GM06990 (cell line): ENCODE measurements around the gene CASK.

ENCODE experiments used
- DNase-seq: peaks from one replicate; pipeline ENCODE4 v3.0.0-alpha.2; 2011; ENCODE audit not compliant: insufficient read length; ENCODE audit errors: extremely low read depth
- H3K27me3 ChIP-seq: replicated peaks from 2 replicates; pipeline ENCODE4 v1.6.0; 2011; ENCODE audit warnings: low read length; ENCODE audit not compliant: control insufficient read depth, insufficient read depth
- H3K36me3 ChIP-seq: 2 replicates; pipeline ENCODE4 v1.5.1; 2011; ENCODE audit warnings: low read length; ENCODE audit not compliant: control insufficient read depth, insufficient read depth
- H3K4me3 ChIP-seq: replicated peaks from 2 replicates; pipeline ENCODE4 v1.5.1; 2011; ENCODE audit warnings: low read depth, mild to moderate bottlenecking, control low read depth, low read length
- CTCF ChIP-seq: IDR thresholded peaks from 2 replicates; pipeline ENCODE4 v1.5.1; 2011; ENCODE audit warnings: low read length, control low read depth, mild to moderate bottlenecking, inconsistent platforms; ENCODE audit not compliant: insufficient read depth, poor library complexity, severe bottlenecking

The CASK gene

GRCh38 chrX:41474726-41475100, 448.6 kb downstream of the CASK start:
- no peaks in the 10 kb centered on the region for H3K27me3 ChIP-seq
- no peak overlapping the region for H3K4me3 ChIP-seq
- DNase-seq, result no peak
- no peaks in the 10 kb centered on the region for H3K36me3 ChIP-seq
- no peak for TF ChIP-seq CTCF

- Histone ChIP-seq H3K27me3 (no peaks in the 10 kb centered on the region), H3K4me3 (no peak overlapping the region), H3K36me3 (no peaks in the 10 kb centered on the region)
- TF ChIP-seq CTCF, result no peak
- DNase-seq, result no peak
Measured at GRCh38 chrX:41473936-41474725, 449.2 kb downstream of the CASK start.

GRCh38 chrX:41472231-41472815, 451.0 kb downstream of the CASK start:
- no peak for DNase-seq
- H3K27me3 ChIP-seq, result no peaks in the 10 kb centered on the region
- TF ChIP-seq CTCF, result no peak
- H3K36me3 ChIP-seq, result no peaks in the 10 kb centered on the region
- no peak overlapping the region for H3K4me3 ChIP-seq

- TF ChIP-seq CTCF, result no peak
- Histone ChIP-seq H3K4me3 (no peak overlapping the region), H3K27me3 (no peaks in the 10 kb centered on the region), H3K36me3 (no peaks in the 10 kb centered on the region)
- no peak for DNase-seq
Measured at GRCh38 chrX:41471786-41472185, 451.6 kb downstream of the CASK start.

GRCh38 chrX:41470706-41471105, 452.6 kb downstream of the CASK start:
- no peaks in the 10 kb centered on the region for H3K36me3 ChIP-seq
- DNase-seq, result no peak

More at GRCh38 chrX:41470706-41471105, 452.6 kb downstream of the CASK start:
- no peaks in the 10 kb centered on the region for H3K27me3 ChIP-seq
- no peak overlapping the region for H3K4me3 ChIP-seq
- no peak for TF ChIP-seq CTCF
